Measurements from ENCODE around the gene CAPN2. TPM values are rescaled to one million over a fixed set of nuclear protein-coding genes. Genes with fewer than 3 reads are reported as not detected.

CAPN2 gene
- total RNA-seq, 4 donors from 2014 or later = 143 to 276 (median 202) TPM

DNA sequence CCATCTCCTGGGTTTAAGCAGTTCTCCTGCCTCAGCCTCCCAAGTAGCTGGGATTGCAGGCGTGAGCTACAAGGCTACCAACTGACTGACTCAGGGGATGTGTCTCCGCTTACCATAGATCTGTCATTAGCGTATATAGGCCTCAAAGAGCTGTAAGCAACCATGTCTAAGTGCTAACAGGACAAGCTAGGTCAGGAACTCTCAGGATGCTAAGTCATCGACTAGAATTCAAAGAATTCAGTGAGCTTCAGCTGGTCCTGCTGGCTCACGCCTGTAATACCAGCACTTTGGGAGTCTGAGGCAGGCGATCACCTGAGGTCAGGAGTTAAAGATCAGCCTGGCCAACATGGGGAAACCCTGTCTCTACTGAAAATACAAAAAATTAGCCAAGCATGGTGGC is 29.5 kb downstream of the CAPN2 start:
- no peak overlapping the region for H3K4me3 ChIP-seq
- H3K9me3 ChIP-seq = no peaks in the 10 kb centered on the region
- no peak overlapping the region for H3K27ac ChIP-seq
- peaks cover 0 to 30% (median 0%) of the 10 kb centered on the region in 3 donors for H3K36me3 ChIP-seq
- no peaks in the 10 kb centered on the region for H3K27me3 ChIP-seq
- TF ChIP-seq CTCF (IDR thresholded peaks at IDR 0.05) (no peak), POLR2A (IDR thresholded peaks at IDR 0.05) (no peak)
- no peak for DNase-seq
- H3K4me1 ChIP-seq = peaks cover 0 to 37% (median 5%) of the 10 kb centered on the region in 4 donors

GRCh38 chr1:223742856-223743517 is 30.6 kb downstream of the CAPN2 start:
- Histone ChIP-seq H3K9me3 (no peaks in the 10 kb centered on the region), H3K4me3 (no peak overlapping the region), H3K4me1 (peaks cover 0 to 33% (median 5%) of the 10 kb centered on the region in 4 donors), H3K27me3 (no peaks in the 10 kb centered on the region), H3K27ac (no peak overlapping the region), H3K36me3 (peaks cover 0 to 35% (median 0%) of the 10 kb centered on the region in 3 donors)
- TF ChIP-seq POLR2A (IDR thresholded peaks at IDR 0.05) (no peak), CTCF (IDR thresholded peaks at IDR 0.05) (no peak)
- no peak for DNase-seq

DNA sequence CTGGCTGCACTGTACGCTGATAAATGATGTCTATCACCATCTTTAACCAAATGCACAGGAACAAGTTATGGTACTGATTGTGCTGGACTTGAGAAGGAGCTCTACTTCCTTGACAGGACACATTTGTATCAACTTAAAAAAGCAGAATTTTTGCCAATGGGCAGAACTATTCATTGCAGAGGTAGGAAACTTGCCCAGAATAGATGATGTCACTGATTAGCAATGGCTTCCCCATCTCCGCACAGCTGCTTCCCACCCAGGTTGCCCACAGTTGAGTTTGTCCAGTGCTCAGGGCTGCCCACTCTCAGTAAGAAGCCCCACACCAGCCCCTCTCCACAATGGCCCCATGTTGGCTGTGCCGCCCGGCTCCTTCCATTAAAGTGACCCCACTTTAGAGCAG is 33.4 kb downstream of the CAPN2 start:
- Histone ChIP-seq H3K27me3 (no peaks in the 10 kb centered on the region), H3K9me3 (no peaks in the 10 kb centered on the region), H3K36me3 (peaks cover 0 to 48% (median 0%) of the 10 kb centered on the region in 3 donors), H3K4me1 (peaks cover 0 to 15% (median 5%) of the 10 kb centered on the region in 4 donors), H3K4me3 (no peak overlapping the region), H3K27ac (no peak overlapping the region)
- DNase-seq = no peak
- TF ChIP-seq POLR2A (IDR thresholded peaks at IDR 0.05) (no peak), CTCF (IDR thresholded peaks at IDR 0.05) (no peak)

GRCh38 chr1:223747838-223748335 is 35.5 kb downstream of the CAPN2 start:
- H3K4me1 ChIP-seq = peaks cover 0 to 12% (median 4%) of the 10 kb centered on the region in 4 donors
- TF ChIP-seq POLR2A (IDR thresholded peaks at IDR 0.05) (no peak), CTCF (IDR thresholded peaks at IDR 0.05) (no peak)
- peak in 2 of 3 donors; percentile 56 to 63 for DNase-seq
- H3K4me3 ChIP-seq = no peak overlapping the region
- H3K27ac ChIP-seq = peak overlapping the region; percentile 7 to 72 (median 62)
- H3K9me3 ChIP-seq = no peaks in the 10 kb centered on the region
- H3K27me3 ChIP-seq = no peaks in the 10 kb centered on the region
- peaks cover 0 to 70% (median 0%) of the 10 kb centered on the region in 3 donors for H3K36me3 ChIP-seq

DNA sequence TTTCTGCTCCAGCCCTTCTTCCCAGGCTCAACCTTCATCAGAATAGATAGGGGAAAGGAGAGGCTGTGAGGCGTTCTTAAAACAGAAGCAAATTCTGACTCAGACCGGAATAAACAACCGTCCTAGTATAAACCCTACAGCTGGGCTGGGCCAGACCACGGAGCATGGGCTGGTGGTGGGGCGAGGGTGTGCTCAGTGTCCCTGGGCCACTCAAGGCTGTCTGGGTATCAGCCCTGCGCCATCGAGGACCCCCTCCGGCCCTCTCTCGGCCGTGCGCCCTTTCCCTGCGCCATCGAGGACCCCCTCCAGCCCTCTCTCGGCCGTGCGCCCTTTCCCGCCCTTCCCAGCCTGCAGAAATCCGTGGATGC is 36.0 kb downstream of the CAPN2 start:
- no peak for DNase-seq
- Histone ChIP-seq H3K36me3 (peaks cover 0 to 75% (median 0%) of the 10 kb centered on the region in 3 donors), H3K4me3 (peak overlapping the region; percentile 37 to 55 (median 44)), H3K9me3 (no peaks in the 10 kb centered on the region), H3K27ac (peak overlapping the region; percentile 7 to 72 (median 62)), H3K27me3 (no peaks in the 10 kb centered on the region), H3K4me1 (peaks cover 0 to 12% (median 4%) of the 10 kb centered on the region in 4 donors)
- TF ChIP-seq CTCF (IDR thresholded peaks at IDR 0.05) = no peak
- no peak for TF ChIP-seq POLR2A (IDR thresholded peaks at IDR 0.05)

All from Peyer's patch (tissue), 4 donors.